HEK293T (cell line): Measurements from ENCODE around the gene FXYD6.

Experiments used
- CTCF ChIA-PET: fragments of 350-600 bp; formaldehyde crosslinking; extraction: SDS; loops from one replicate; lab custom pipeline; 2021; ENCODE audit warnings: antibody characterized with exemption, inconsistent platforms; lab: Yijun Ruan, JAX
- POLR2A ChIA-PET: fragments of 350-600 bp; formaldehyde crosslinking; extraction: SDS; loops from one replicate; lab custom pipeline; 2020; ENCODE audit warnings: antibody characterized with exemption, inconsistent platforms; lab: Yijun Ruan, JAX
- DNase-seq: peaks from one replicate; pipeline ENCODE4 v3.0.0; 2012; ENCODE audit warnings: mixed read lengths; ENCODE audit errors: extremely low spot score
- ARNT ChIP-seq: fragments of 450-650 bp; IDR thresholded peaks from 2 replicates; pipeline ENCODE4 v1.6.1; 2017; ENCODE audit warnings: mild to moderate bottlenecking
- BHLHE40 ChIP-seq: fragments of 450-650 bp; IDR thresholded peaks from 2 replicates; pipeline ENCODE4 v1.6.1; 2016; ENCODE audit warnings: mild to moderate bottlenecking, moderate library complexity, borderline replicate concordance
- CTBP1 ChIP-seq: fragments of 450-650 bp; IDR thresholded peaks from 2 replicates; pipeline ENCODE4 v1.6.1; 2016; ENCODE audit warnings: borderline replicate concordance
- ELF4 ChIP-seq: fragments of 450-650 bp; IDR thresholded peaks from 2 replicates; pipeline ENCODE4 v1.6.1; 2017; ENCODE audit warnings: antibody characterized with exemption
- FOXA1 ChIP-seq: fragments of 450-650 bp; IDR thresholded peaks from 2 replicates; pipeline ENCODE4 v1.6.1; 2016; ENCODE audit warnings: mild to moderate bottlenecking
- FOXK2 ChIP-seq: fragments of 450-650 bp; IDR thresholded peaks from 2 replicates; pipeline ENCODE4 v1.6.1; 2016; ENCODE audit warnings: mild to moderate bottlenecking
- FOXM1 ChIP-seq: fragments of 450-650 bp; IDR thresholded peaks from 2 replicates; pipeline ENCODE4 v1.6.1; 2017; ENCODE audit warnings: mild to moderate bottlenecking, borderline replicate concordance
- HDGF ChIP-seq: fragments of 450-650 bp; IDR thresholded peaks from 2 replicates; pipeline ENCODE4 v1.6.1; 2017; ENCODE audit warnings: antibody characterized with exemption, borderline replicate concordance
- L3MBTL2 ChIP-seq: fragments of 450-650 bp; conservative IDR thresholded peaks from 2 replicates; pipeline ENCODE4 v1.6.1; 2016; ENCODE audit warnings: mild to moderate bottlenecking
- LEF1 ChIP-seq: fragments of 450-650 bp; IDR thresholded peaks from 2 replicates; pipeline ENCODE4 v1.6.1; 2017; ENCODE audit warnings: mild to moderate bottlenecking, borderline replicate concordance
- NFRKB ChIP-seq: fragments of 450-650 bp; IDR thresholded peaks from 2 replicates; pipeline ENCODE4 v1.6.1; 2016; ENCODE audit warnings: mild to moderate bottlenecking, moderate library complexity
- SP1 ChIP-seq: fragments of 450-650 bp; IDR thresholded peaks from 2 replicates; pipeline ENCODE4 v1.6.1; 2017
- SUZ12 ChIP-seq: fragments of 450-650 bp; IDR thresholded peaks from 2 replicates; pipeline ENCODE4 v1.6.1; 2016; ENCODE audit warnings: mild to moderate bottlenecking
- TARDBP ChIP-seq: fragments of 450-650 bp; IDR thresholded peaks from 2 replicates; pipeline ENCODE4 v1.6.1; 2016
- ZNF384 ChIP-seq: fragments of 450-650 bp; IDR thresholded peaks from 2 replicates; pipeline ENCODE4 v1.6.1; 2016
- TF ChIP-seq, protein P1 (sequence below): fragments of 450-650 bp; IDR thresholded peaks from 2 replicates; pipeline ENCODE4 v1.6.1; 2016

The FXYD6 gene

DNA sequence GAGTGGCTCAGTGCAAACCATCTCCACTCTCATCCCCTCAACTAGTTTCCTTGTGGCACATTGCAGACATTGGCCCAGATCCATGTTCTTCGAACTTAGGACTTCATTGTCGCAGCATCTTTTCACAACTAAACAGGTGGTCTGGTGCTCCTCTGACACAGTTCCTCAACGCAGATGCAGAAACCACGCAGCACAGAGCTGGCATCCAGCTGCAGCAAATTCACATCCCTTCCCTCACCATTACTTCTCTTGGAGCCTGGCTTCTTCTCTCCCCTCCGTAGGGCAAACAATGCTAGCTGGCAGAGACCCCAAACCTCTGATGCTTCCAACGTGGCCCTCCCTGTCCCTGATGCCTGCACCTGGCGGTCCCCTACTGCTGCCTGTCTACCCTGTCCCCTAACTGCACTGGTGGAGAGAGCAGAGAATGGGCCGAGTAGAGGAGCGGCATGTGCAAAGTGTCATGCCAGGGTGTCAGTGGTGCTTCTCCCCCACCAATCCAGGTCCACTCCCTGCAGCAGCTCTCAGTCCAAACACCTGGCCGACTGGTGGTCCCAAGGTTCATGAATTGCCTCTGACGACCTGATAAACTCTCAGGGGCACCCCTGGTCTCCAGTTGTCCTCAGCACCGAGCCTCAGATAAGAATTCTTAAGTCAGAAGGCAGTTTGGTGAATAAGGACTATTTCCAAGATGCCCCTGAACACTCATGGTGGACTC is 34.6 kb upstream of the FXYD6 start:
- ChIA-PET POLR2A (no interaction called here), CTCF (interaction anchor here (0.6 kb wide), 1 partner anchor 218 kb away, joined by 3 read pairs; no protein-coding TSS in a partner anchor)
- DNase-seq = no peak
- no peak for TF ChIP-seq ELF4
- TF ChIP-seq TARDBP = no peak
- TF ChIP-seq FOXK2 = no peak
- no peak for TF ChIP-seq NFRKB
- no peak for TF ChIP-seq FOXM1
- no peak for TF ChIP-seq ZNF384
- no peak for TF ChIP-seq CTBP1
- TF ChIP-seq SP1 = no peak
- TF ChIP-seq FOXA1 = no peak
- TF ChIP-seq LEF1 = no peak
- TF ChIP-seq, protein P1, sequence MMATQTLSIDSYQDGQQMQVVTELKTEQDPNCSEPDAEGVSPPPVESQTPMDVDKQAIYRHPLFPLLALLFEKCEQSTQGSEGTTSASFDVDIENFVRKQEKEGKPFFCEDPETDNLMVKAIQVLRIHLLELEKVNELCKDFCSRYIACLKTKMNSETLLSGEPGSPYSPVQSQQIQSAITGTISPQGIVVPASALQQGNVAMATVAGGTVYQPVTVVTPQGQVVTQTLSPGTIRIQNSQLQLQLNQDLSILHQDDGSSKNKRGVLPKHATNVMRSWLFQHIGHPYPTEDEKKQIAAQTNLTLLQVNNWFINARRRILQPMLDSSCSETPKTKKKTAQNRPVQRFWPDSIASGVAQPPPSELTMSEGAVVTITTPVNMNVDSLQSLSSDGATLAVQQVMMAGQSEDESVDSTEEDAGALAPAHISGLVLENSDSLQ = no peak
- TF ChIP-seq SUZ12 = no peak
- TF ChIP-seq ARNT = no peak

DNA sequence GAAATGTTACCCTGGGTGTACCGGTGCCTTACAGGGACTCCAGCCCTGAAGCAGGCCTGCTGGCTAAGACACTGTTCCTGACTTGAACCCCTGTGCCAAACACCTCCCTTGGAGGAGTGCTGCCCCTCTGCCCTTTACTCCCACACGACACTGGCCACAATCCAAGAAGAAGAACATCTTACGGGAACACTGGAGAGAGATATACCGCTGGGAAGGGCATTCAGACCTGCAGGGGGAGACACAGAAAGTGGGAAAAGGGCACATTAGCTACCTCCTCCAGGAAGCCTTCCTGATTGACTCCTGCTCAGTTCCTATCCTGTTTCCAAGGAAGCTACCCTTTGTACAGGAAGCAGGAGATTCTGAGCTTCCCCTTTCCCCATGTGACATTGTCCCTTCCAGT is 34.1 kb upstream of the FXYD6 start:
- TF ChIP-seq TARDBP = no peak
- CTCF ChIA-PET = interaction anchor here (0.6 to 1.0 kb wide), 2 partner anchors 36 to 219 kb away, joined by 3 read pairs; no protein-coding TSS in a partner anchor
- POLR2A ChIA-PET = no interaction called here
- no peak for DNase-seq

DNA sequence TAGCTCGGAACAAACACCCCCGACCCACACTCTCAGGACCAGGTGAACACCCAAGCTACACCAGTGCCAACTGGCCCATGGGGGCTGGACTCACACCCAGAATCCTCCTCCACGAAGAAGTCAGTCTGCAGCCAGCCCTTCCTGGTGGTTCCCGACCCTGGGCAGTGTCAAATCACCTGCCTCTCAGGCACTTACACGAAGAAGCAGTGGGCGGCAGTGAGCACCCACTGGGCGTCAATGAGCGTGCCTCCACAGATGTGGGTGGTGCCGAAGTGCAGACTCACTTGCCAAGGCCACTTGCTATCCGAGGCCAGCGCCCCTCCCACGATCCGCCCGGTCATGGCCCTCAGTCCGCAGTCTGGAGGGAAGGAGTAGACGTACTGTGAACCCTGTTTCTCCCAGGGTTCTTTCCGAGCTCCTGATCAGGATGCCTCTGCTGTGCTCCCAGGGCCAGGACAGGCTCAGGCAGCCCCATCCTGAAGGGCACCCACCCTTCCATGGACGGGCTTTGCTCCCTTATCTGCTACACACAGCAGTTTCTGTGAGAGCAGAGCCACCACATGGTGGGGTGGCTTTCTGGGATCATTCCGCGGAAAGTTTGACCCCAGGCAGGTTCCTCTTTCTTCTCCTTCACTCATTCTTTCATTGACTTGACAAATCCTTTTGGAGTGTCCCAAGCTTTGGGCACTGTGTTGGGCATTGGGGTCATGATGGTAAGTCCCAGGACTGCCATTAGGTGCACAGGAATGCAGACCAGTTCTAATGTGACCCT is 33.3 kb upstream of the FXYD6 start:
- no peak for TF ChIP-seq ZNF384
- TF ChIP-seq BHLHE40 = no peak
- TF ChIP-seq SP1 = no peak
- no peak for TF ChIP-seq ELF4
- TF ChIP-seq, protein P1 = no peak
- TF ChIP-seq SUZ12 = no peak
- TF ChIP-seq CTBP1 = no peak
- TF ChIP-seq HDGF = no peak
- no peak for TF ChIP-seq TARDBP
- TF ChIP-seq LEF1 = no peak
- no peak for TF ChIP-seq L3MBTL2
- no peak for TF ChIP-seq FOXA1
- TF ChIP-seq FOXM1 = no peak
- TF ChIP-seq FOXK2 = no peak
- TF ChIP-seq ARNT = no peak
- no peak for DNase-seq
- ChIA-PET CTCF (interaction anchor here (1.0 kb wide), 1 partner anchor 37 kb away, joined by 3 read pairs; no protein-coding TSS in a partner anchor), POLR2A (no interaction called here)

DNA sequence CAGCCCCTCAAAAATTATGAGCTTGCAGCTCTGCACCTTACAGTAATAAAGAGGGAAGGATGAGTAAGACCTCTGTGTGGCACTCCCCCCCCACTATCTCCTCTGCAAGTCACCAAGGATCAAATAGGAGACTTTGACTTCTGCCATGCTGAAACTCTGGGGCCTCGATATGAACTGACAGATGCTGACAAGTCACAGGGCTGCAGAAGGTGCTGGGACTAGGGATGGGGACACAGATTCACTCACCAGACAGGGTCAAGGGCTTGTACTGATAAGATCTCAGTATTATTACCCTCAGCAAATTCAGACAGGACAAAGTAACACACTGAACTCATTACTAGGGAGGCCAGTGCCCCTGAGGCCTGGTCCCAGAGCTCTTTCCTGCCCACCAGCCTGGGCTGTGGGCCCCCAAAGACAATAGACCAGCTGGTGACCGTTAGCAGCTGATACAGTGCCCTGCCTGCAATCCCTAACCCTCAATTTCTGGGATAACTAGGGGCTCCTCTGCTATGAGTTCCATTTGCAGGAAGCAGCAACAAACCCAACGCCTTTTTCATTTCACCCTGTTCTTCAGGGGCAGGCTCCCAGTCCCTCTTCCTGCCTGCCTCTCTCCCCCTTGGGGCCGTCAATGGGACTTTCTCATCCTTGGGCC is 32.6 kb upstream of the FXYD6 start:
- TF ChIP-seq SUZ12 = no peak
- no peak for TF ChIP-seq ZNF384
- no peak for TF ChIP-seq FOXA1
- ChIA-PET POLR2A (no interaction called here), CTCF (interaction anchor here (0.7 to 1.0 kb wide), 2 partner anchors 38 kb away, joined by 3 read pairs; no protein-coding TSS in a partner anchor)
- no peak for DNase-seq

DNA sequence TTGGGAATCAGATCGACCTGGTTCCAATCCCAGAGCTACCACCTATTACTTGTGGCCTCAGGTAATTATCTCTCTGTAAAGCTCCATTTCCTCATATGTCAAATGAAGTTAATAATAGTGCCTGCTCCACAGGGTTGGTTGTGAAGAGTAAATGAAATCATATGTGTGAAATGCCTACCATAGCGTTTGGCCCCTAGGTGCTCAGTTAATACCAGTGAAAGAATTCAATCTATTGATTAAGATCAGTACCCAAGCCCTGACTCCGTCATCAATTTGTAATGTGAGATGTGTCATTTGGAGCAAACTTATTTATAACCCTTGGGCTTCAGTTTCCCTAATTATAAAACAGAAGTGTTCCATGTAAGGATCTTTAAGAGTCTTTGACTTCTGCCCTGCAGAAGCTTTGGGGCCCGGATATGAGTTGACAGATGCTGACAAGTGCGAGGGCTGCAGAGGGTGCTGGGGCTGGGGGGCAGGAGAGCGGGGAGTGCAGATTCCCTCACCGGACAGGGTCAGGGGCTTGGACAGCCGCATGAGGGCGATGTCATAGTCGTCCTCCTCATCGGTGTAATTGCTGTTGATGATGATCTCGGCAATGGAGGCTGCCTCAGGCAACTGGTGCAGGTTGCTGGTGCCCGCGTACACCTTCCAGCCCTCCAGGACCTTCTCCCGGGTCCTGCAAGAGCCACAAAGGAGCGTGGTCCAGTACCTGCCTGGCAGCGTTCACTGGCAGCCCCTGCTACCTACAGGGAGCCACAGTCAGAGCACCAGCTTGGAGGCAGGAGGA is 31.8 kb upstream of the FXYD6 start:
- no peak for TF ChIP-seq LEF1
- no peak for TF ChIP-seq TARDBP
- no peak for TF ChIP-seq NFRKB
- TF ChIP-seq HDGF = no peak
- no peak for TF ChIP-seq FOXK2
- TF ChIP-seq, protein P1 = no peak
- TF ChIP-seq BHLHE40 = no peak
- TF ChIP-seq SUZ12 = no peak
- TF ChIP-seq SP1 = no peak
- no peak for TF ChIP-seq FOXM1
- no peak for TF ChIP-seq CTBP1
- TF ChIP-seq L3MBTL2 = no peak
- no peak for TF ChIP-seq ZNF384
- no peak for TF ChIP-seq ARNT
- no peak for TF ChIP-seq FOXA1
- TF ChIP-seq ELF4 = no peak

More for the DNA sequence above, 31.8 kb upstream of the FXYD6 start:
- DNase-seq = no peak
- ChIA-PET POLR2A (interaction anchor here (0.7 to 1.4 kb wide), 3 partner anchors 12 to 29 kb away, joined by 3 to 6 read pairs (median 3); no protein-coding TSS in a partner anchor), CTCF (interaction anchor here (0.6 to 1.7 kb wide), 4 partner anchors 12 to 73 kb away, joined by 3 to 5 read pairs (median 3); no protein-coding TSS in a partner anchor)
